Lung (tissue), 12 donors: Measurements from ENCODE around the gene ADNP2. TPM values are rescaled to one million over a fixed set of nuclear protein-coding genes. Genes with fewer than 3 reads are reported as not detected.

Experiments
- ATAC-seq: fragments of 200-7000 bp; cut with Tn5 transposase; one replicate; pipeline ENCODE4 v1.9.1; 2020; ENCODE audit warnings: moderate number of reproducible peaks; ENCODE audit not compliant: insufficient read depth, low FRiP score
- DNase-seq, 3 donors: peaks; one replicate each; pipeline ENCODE4 v3.0.0-alpha.2; 2013 to 2017
- H3K27ac ChIP-seq, 2 donors: one replicate each; pipeline ENCODE4 v1.5.1; 2013; ENCODE audit warnings: mild to moderate bottlenecking in 2 of 2, moderate library complexity in 2 of 2, control low read depth in 1 of 2, inconsistent platforms in 1 of 2, low read depth in 1 of 2, low read length in 1 of 2
- H3K27me3 ChIP-seq, 3 donors: one replicate each; pipeline ENCODE4 v1.5.1; 2013; ENCODE audit warnings: low read length in 2 of 3; ENCODE audit not compliant: control insufficient read depth in 3 of 3, insufficient read depth in 3 of 3
- H3K36me3 ChIP-seq, 4 donors: one replicate each; pipeline ENCODE4 v1.5.1; 2013; ENCODE audit warnings: low read length in 4 of 4, mild to moderate bottlenecking in 1 of 4, moderate library complexity in 1 of 4; ENCODE audit not compliant: control insufficient read depth in 4 of 4, insufficient read depth in 4 of 4
- H3K4me1 ChIP-seq, 5 donors: one replicate each; pipeline ENCODE4 v1.5.1; 2013; ENCODE audit warnings: low read length in 5 of 5, mild to moderate bottlenecking in 2 of 5, moderate library complexity in 1 of 5; ENCODE audit not compliant: control insufficient read depth in 5 of 5, insufficient read depth in 5 of 5
- H3K4me3 ChIP-seq: one replicate; pipeline ENCODE4 v1.5.1; 2013; ENCODE audit warnings: mild to moderate bottlenecking, control low read depth, moderate library complexity
- H3K9ac ChIP-seq, 2 donors: one replicate each; pipeline ENCODE4 v1.5.1; 2013; ENCODE audit warnings: low read length in 2 of 2, control low read depth in 1 of 2; ENCODE audit not compliant: insufficient read depth in 1 of 2
- H3K9me3 ChIP-seq, 4 donors: one replicate each; pipeline ENCODE4 v1.5.1; 2013; ENCODE audit warnings: low read length in 3 of 4, mild to moderate bottlenecking in 1 of 4, moderate library complexity in 1 of 4; ENCODE audit not compliant: control insufficient read depth in 4 of 4, insufficient read depth in 3 of 4
- CTCF ChIP-seq: IDR thresholded peaks from 2 replicates; pipeline ENCODE4 v1.5.1; 2012; ENCODE audit warnings: mild to moderate bottlenecking; ENCODE audit errors: control extremely low read depth, extremely low read depth
- WGBS, 2 donors: extraction: QIAGEN DNeasy Blood & Tissue Kit; methylation state at CpG; one replicate each; pipeline ENCODE4 v1.1.7; 2013; 5-methylcytosine and 5-hydroxymethylcytosine counted together
- polyA plus RNA-seq, 2 donors: library from polyadenylated mRNA; stranded (reverse); fragments of 200-250 nt; gene quantifications; one replicate each; pipeline ENCODE4 v1.2.1, GENCODE V29; 2013
- total RNA-seq, 2 donors: library from RNA; depleted of rRNA in 1 of 2; stranded (reverse); fragments of >200 nt in 1 of 2; gene quantifications; one replicate each; pipeline ENCODE4 v1.2.1, GENCODE V29; 2014 to 2021
- donor health status: control.
- donor health status: control.
- donor health status: Bipolar disorder and iron deficiency.
- donor health status: healthy.
- donor health status: DM: yes; HTN: yes; CAD: no.

The ADNP2 gene
- total and polyA plus RNA-seq, 4 donors = 4.9 to 16.3 (median 12.1) TPM

- ATAC-seq = no peak
- no peak overlapping the region for H3K27ac ChIP-seq
- WGBS, 2 donors = 78 to 82% methylated on average over 6 of the region's 6 CpGs
Measured at GRCh38 chr18:80103231-80103630, 5.8 kb upstream of the ADNP2 start.

GRCh38 chr18:80104364-80104779, 4.7 kb upstream of the ADNP2 start:
- ATAC-seq (no peak), DNase-seq (no peak)
- no peaks in the 10 kb centered on the region for H3K36me3 ChIP-seq
- no peak overlapping the region for H3K4me3 ChIP-seq
- no peak overlapping the region for H3K27ac ChIP-seq
- no peak for TF ChIP-seq CTCF
- WGBS, 2 donors = 53 to 57% methylated on average over 7 of the region's 7 CpGs
- no peaks in the 10 kb centered on the region for H3K4me1 ChIP-seq
- peaks cover 0 to 2% (median 0%) of the 10 kb centered on the region in 4 donors for H3K9me3 ChIP-seq
- no peaks in the 10 kb centered on the region for H3K27me3 ChIP-seq
- H3K9ac ChIP-seq = no peak overlapping the region

More at GRCh38 chr18:80103231-80103630, 5.8 kb upstream of the ADNP2 start:
- no peak for DNase-seq
- no peak for TF ChIP-seq CTCF
- no peak overlapping the region for H3K9ac ChIP-seq
- no peaks in the 10 kb centered on the region for H3K4me1 ChIP-seq
- H3K9me3 ChIP-seq = peaks cover 0 to 2% (median 0%) of the 10 kb centered on the region in 4 donors
- no peaks in the 10 kb centered on the region for H3K27me3 ChIP-seq
- H3K36me3 ChIP-seq = no peaks in the 10 kb centered on the region
- H3K4me3 ChIP-seq = no peak overlapping the region

GRCh38 chr18:80105369-80106167, 3.5 kb upstream of the ADNP2 start:
- H3K4me3 ChIP-seq = no peak overlapping the region
- 85 to 86% methylated on average over 13 of the region's 13 CpGs for WGBS, 2 donors
- H3K27ac ChIP-seq = no peak overlapping the region
- H3K27me3 ChIP-seq = no peaks in the 10 kb centered on the region
- no peaks in the 10 kb centered on the region for H3K36me3 ChIP-seq
- no peak for DNase-seq
- H3K4me1 ChIP-seq = peaks cover 2 to 7% (median 4%) of the 10 kb centered on the region in 5 donors
- no peak for ATAC-seq
- no peaks in the 10 kb centered on the region for H3K9me3 ChIP-seq
- TF ChIP-seq CTCF = no peak
- H3K9ac ChIP-seq = no peak overlapping the region
